NCI-H128 (cell line): ENCODE measurements around the gene ZNF362.

Experiments used
- DNase-seq: peaks from one replicate; lab custom pipeline; 2025; ENCODE audit not compliant: unreplicated experiment; lab: John Stamatoyannopoulos, UW

Gene ZNF362

GRCh38 chr1:33267468-33268205 lies 11.3 kb downstream of the ZNF362 start:
- no peak for DNase-seq

GRCh38 chr1:33268457-33268856 lies 12.2 kb downstream of the ZNF362 start:
- DNase-seq, result no peak

DNA sequence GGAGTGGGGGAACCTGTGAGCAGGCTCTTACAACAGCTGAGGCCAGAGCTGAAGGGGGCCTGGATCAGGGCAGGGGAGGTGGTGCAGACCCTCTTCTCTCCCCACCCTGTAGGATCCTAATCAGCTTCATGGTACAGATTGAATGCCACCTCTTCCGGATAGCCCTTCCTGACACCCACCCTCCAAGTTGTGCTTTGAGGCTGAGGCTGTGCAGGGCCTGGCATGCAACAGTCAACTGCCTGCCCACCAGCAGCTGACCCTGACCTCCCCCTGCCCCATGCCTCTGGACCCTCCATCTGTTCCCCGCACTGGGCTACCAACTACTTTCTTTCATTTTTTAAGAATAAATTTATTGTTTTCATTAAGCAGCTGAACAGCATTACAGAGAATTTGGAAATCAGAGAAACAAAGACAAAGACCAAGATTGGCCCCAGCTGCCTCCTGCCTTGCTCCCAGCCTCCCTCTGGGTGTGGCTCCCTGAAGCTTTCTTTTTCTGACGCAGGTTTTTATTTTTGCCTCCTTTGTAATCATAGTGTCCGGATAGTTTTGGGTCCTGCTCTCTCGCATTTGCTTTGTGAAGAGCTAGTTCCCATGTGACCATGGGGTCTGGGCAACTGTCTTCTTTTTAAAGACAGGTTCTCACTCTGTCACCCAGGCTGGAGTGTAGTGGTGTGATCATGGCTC lies 12.8 kb downstream of the ZNF362 start:
- no peak for DNase-seq

- DNase-seq, result no peak
These were observed 13.3 kb downstream of the ZNF362 start for GRCh38 chr1:33269621-33270020.

GRCh38 chr1:33270379-33270778 lies 14.1 kb downstream of the ZNF362 start:
- no peak for DNase-seq

DNA sequence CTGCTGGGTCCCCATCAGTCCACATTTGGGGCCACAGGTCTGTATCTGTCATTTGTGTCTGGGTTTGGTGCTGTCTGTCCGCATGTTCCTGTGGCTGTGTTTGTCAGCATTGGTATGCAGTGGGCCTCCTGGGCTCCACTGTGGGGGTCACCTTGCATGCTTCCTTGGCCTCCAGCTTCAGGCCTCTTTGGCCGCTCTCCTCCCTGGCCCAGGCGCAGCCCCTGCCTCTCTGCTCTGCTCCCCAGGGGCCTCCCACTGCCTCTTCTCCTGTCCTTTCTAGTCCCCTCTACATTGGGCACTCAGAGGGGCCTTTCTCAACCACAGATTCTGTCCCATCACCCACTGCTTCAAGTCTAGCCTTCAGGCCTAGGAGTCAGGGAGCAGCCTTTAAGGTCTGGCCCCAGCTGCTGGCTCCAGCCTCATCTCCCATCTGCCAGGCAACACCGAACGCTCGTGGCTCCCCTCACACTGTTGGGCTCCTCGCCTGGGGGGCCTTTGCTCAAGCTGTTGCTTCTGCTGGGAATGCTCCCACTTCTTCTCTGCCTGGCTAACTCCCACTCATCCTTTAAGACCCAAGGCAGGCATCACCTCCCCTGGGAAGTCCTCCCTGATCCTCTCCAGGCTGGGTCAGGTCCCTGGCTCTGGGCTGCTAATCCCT lies 14.6 kb downstream of the ZNF362 start:
- DNase-seq, result no peak

DNA sequence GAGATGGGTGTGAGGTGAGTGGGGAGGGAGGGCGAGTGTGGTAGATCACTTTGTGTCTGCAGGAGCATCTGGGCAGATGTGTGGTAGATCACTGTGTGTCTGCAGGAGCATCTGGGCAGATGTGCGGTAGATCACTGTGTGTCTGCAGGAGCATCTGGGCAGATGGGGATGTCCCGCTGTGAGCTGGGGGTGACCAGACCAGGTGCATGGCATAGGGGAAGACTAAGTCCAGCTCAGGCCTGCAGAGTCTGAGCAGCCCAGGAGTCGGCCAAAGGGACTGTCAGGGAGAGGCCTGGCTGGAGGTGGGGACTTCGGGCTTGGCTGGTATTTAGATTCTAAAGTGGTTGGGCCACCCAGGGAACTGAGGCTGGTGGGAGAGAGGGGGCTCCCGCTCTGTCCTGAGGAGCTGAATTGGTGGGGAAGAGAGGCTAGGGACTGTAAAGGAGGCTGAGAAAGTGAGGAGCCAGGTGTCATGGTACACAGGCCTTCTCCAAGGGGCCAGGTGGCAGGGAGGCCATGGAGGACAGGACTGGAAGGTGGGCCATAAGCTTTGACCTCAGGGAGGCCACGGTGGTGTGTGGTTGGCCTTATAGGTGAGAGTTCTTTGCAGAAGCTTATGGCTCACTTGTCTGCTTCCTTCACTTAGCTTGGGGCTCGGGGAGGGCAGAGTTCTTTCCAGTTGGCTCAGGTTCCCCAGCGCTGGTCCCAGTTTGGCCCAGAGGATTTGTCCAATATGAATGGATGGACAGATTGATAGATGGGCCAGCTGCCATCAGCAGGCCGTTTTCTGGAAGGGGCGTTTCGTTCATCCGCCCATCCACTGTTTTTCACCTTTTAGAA lies 15.6 kb downstream of the ZNF362 start:
- no peak for DNase-seq

DNA sequence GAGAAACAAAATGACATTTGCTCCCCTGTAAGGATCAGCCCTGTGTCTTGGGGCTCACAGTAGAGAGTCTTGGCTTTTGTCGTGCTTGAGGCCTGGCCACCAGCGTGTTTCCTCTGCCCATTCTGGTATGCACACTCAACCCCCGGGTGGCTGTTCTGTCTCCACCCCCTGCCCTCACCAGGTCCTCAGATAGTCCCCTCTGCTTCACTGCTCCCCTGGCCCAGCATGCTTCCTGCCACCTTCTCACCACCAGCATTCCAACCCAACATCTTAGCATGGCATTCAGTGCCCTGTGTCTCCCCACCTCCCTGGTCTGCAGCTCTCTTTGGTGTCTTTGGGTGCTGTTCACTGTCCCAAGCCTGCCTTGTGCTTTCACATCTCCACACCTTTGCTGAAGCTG lies 16.2 kb downstream of the ZNF362 start:
- DNase-seq, result no peak

DNA sequence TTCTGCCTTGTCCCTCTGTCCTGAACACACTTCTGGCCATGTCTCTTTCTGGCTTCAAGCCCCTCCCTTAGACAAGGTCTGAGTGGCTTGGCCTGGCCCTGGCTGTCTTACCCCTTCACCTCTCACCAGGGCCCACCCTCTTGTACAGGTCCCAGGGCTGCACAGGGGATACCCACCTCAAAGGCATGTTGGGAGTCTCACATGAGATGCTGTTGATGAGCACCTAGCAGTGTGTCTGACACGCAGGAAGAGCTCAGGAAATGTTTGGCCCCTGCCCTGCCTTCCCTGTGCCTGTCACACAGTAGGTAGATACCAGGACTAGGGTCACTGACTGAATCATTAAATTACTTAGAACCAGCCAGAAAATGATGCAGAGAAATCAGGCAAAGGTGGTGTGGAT lies 16.6 kb downstream of the ZNF362 start:
- no peak for DNase-seq

DNA sequence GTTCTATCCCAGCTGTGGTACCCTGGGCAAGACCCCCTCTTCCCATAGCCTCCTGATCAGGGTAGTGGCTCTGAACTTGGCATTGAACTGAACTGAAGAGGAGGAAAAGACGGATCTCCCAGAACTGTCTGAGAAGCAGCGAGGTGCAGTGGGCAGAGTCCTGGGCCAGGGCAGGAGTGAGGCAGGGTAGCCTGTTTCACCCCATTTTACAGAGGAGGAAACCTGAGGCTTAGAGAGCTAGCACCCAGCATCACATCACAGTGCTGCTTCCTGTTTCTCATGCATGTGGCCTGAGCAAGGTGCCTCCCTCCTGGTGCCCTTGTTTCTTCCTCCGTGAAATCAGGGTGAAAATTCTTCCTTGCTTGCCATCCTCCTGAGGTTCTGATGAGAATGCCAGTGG lies 17.1 kb downstream of the ZNF362 start:
- DNase-seq, result no peak

DNA sequence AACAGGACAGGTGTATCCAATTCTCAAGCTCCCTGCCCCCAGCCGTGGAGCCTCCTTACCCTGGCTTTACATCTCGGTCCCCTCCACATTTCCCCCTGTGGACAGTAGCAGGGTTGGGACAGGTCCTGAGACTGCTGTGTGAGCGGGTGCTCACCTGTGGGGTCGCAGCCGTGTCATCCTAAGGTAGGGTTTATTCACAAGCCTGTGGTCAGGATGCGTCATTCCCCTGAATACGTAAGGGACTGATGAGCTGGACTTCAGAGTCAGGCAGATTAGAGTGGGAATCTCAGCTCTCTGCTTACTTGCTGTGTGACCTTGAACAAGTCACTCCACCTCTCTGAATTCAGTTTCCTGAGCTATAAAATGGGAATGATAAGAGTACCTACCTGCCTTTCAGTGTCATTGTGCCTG lies 17.7 kb downstream of the ZNF362 start:
- no peak for DNase-seq

DNA sequence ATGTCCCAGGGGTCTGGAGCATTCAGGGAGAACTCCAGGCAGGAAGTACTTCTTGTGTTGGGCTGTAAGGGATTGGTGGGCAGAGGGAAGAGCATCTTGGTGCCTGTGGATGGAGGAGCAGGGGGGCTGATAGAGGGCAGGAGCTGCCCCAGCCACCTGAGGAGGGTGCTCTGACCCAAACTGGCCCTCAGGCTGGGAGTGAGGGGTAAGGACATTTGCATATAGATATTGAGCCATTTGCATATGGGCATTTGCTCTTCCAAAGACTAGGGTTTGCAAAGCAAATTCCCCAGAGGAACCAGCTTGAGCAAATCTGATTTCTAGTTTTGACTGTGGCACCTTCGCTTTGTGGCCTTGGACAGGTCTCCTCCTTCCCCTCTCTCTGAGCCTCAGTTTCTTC lies 18.2 kb downstream of the ZNF362 start:
- DNase-seq, result no peak

GRCh38 chr1:33275195-33275594 lies 18.9 kb downstream of the ZNF362 start:
- DNase-seq, result no peak

DNA sequence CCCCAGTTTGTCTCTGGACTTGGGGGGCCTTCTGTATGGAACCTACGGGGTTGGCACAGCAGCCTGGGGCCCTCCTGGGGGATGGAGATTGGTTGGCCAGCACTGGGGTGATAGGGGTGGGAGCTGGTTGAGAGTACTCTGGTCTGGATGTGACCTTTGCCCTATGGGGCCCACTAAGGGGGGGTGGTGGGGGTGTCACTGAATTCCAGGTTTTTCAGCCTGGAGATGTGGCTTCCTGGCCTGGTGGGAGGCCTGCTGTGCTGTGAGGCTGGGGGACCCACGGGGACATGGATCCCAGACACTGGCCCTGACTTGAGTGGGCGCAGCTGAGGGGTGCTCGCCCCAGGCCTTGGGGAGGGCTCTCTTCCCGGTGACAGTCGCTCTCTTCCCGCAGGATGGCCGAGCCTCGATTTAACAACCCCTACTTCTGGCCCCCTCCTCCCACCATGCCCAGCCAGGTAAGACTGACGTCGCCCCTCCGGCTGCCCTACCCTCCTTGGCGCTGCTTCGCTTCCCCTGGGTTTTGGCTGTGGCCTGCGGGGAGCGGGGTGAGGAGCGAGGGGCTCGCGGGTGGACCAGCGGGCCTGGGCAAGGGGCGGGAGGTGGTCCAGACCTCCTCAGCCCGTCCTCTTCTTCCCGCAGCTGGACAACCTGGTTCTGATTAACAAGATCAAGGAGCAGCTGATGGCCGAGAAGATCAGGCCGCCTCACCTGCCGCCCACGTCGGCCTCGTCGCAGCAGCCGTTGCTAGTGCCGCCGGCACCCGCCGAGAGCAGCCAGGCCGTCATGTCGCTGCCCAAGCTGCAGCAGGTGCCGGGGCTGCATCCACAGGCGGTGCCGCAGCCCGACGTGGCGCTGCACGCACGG lies 19.6 kb downstream of the ZNF362 start:
- no peak for DNase-seq

DNA sequence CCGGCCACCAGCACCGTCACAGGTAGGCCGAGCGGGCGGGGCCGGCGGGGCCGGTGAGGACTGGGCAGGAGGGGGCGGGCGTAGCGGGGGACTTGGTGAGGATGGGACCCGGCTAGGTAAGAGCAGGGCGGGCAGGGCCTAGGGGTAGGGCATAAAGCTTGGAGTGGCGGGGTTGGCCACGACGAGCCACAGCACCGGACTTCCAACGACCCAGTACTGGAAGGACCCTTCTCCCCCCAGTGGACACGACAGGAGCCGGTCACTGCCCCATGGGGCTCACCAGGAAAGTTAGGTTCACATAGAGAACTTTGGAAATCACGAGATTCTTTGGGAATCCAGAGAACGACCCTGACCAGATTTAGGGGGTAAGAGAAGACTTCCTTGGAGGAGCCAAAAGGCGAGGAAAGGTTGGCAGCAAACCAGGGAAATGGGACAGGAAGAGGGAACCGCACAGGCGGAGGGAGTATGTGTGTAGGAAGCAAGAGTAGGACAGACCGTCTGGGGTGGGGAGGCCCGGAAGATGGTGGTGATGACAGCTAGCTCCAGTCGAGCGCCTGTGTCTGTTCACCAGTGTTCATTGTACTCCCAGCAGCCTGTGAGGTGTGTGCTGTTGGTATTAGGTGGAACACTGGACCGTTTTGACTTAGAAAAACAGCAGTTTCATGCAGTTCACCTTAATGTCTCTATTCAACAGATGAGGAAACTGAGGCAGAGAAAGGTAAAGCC lies 20.4 kb downstream of the ZNF362 start:
- no peak for DNase-seq

DNA sequence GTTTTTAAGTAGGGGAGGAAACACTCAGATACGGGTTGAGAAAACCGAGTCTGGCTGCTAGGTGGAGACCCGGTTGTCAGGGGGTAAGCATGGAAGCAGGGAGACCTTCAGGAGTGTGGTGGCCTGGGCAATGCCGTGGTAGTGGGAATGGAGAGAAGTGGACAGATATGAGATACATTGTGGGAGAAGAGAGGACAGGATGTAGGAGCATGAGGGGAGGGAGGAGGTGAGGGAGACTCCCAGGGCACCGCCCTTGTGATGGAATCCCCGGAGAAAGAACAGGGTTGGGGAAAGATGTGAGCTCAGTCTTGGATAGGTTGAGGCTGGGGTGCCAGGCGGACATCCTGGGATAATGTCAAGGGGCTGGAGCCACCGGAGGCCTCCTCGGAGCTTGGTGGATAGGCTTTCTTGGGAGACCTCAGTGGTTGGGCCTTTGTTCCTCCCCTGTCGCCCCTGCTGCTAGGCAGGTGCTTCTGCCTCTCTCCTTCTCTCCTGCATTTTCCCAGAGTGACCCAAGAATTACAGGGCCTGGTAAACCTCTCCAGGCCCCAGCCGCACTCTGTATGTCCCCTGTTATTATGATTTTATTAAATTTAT lies 21.3 kb downstream of the ZNF362 start:
- DNase-seq, result no peak

GRCh38 chr1:33280091-33280661 lies 23.9 kb downstream of the ZNF362 start:
- DNase-seq, result no peak

DNA sequence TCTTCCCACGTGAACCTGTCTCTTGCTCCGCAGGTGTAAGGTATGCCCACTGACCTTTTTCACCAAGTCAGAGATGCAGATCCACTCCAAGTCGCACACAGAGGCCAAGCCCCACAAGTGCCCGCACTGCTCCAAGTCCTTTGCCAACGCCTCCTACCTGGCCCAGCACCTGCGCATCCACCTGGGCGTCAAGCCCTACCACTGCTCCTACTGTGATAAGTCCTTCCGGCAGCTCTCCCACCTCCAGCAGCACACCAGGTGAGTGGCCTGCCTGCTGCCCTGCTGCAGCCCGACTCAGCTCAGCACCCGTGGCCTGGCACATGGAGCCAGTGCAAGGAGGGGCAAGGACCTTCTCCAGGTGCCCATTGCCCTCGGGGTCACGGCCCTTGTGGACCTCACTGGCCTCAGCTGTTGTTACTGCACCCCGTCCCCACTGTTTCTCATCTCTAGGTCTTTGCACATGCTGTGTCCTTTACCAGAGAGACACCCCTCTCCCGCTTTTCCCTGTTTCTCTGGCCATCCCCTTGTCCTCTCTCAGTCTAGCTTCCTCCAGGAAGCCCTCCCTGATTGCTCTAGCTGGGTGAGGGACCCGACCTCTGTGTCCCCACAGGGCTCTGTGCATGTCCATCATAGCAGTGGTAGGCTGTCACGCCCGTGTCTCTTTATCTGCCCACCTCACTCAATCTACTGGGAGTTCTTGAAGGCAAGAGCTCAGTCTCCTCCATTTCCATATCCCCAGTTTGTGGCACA lies 25.4 kb downstream of the ZNF362 start:
- no peak for DNase-seq
